Activated CD4-positive, alpha-beta T cell treated with anti-CD3 and anti-CD28 coated beads, Interleukin-2, amount 10 ng/mL, durations not matched to agents 7 days and 5 days (primary cell): ENCODE measurements around the gene GAK. TPM values are rescaled to one million over a fixed set of nuclear protein-coding genes. Genes with fewer than 3 reads are reported as not detected.

Experiments
- CTCF ChIA-PET: fragments of 350-600 bp; sonication (Branson Sonifier 250); formaldehyde crosslinking; loops from one replicate; lab custom pipeline; 2021; ENCODE audit warnings: antibody characterized with exemption; lab: Charles Lee
- POLR2A ChIA-PET: fragments of 350-600 bp; sonication (Branson Sonifier 250); formaldehyde crosslinking; loops from one replicate; lab custom pipeline; 2021; ENCODE audit warnings: antibody characterized with exemption; lab: Charles Lee
- DNase-seq: peaks from one replicate; pipeline ENCODE4 v3.0.0-alpha.2; 2020
- H3K27ac Mint-ChIP-seq: one replicate; pipeline ENCODE4 v1.8.0; 2021; ENCODE audit warnings: mild to moderate bottlenecking, moderate library complexity, mixed read lengths
- H3K27me3 Mint-ChIP-seq: one replicate; pipeline ENCODE4 v1.8.0; 2021; ENCODE audit warnings: mixed read lengths
- H3K36me3 Mint-ChIP-seq: one replicate; pipeline ENCODE4 v1.8.0; 2021; ENCODE audit warnings: low read depth, mixed read lengths
- H3K4me1 Mint-ChIP-seq: one replicate; pipeline ENCODE4 v1.8.0; 2021; ENCODE audit warnings: mixed read lengths
- H3K4me3 Mint-ChIP-seq: one replicate; pipeline ENCODE4 v1.8.0; 2021; ENCODE audit warnings: mild to moderate bottlenecking, moderate library complexity, mixed read lengths
- H3K9me3 Mint-ChIP-seq: one replicate; pipeline ENCODE4 v1.8.0; 2021; ENCODE audit warnings: mixed read lengths
- total RNA-seq, 2 experiments: library from RNA; stranded (reverse); gene quantifications; one replicate each; pipeline ENCODE4 v1.2.3, GENCODE V29; 2021

Gene GAK
- total RNA-seq, 2 experiments from 2014 or later = 133 to 148 TPM

DNA sequence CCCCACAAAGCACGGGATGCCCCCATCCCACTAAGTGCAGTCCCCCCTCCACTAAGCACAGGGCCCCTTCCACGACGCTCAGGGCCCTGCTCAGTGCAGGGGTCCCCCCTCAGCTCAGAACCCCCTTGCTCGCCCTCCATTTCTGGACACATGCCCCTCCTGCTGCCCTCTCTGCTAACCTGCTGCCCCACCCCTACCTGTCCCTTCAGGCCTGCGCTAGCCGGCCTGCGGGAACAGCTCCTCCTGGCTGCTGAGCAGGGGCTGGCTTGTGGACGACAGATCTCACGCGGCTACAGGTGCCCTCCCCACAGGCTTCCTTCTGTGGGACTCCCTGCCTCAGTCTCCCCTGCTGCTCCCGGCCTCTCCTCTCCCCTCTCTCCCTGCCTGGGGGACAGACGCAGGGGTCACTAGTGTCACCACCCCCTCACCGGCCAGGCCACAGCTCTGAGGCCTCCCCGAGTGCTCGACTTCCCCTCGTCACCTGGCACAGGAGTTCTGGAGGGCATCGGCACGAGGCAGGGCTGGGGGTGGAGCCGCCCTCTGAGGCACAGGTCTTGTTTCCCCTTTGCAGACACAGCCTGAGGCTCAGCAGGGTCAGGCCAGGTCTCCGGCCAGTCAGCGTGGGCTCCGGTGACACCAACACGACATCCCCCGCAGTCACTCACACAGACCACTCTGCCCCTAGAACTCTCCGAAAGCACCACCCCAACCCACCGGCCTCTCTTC lies 21.6 kb downstream of the GAK start:
- ChIA-PET CTCF (interaction anchor here (0.6 kb wide), 1 partner anchor 58 kb away, joined by 5 read pairs; no protein-coding TSS in a partner anchor), POLR2A (no interaction called here)
- Mint-ChIP-seq H3K36me3 (peaks cover 49% of the 10 kb centered on the region), H3K27me3 (no peaks in the 10 kb centered on the region), H3K4me3 (no peak overlapping the region), H3K4me1 (peaks cover 9% of the 10 kb centered on the region), H3K9me3 (peaks cover 8% of the 10 kb centered on the region), H3K27ac (no peak overlapping the region)
- DNase-seq = no peak

- ChIA-PET POLR2A (no interaction called here), CTCF (interaction anchor here (0.6 kb wide), 1 partner anchor 59 kb away, joined by 5 read pairs; no protein-coding TSS in a partner anchor)
- H3K4me3 Mint-ChIP-seq = no peak overlapping the region
- H3K36me3 Mint-ChIP-seq = peaks cover 55% of the 10 kb centered on the region
- DNase-seq = no peak
- H3K27me3 Mint-ChIP-seq = no peaks in the 10 kb centered on the region
- H3K27ac Mint-ChIP-seq = no peak overlapping the region
- peaks cover 2% of the 10 kb centered on the region for H3K4me1 Mint-ChIP-seq
- H3K9me3 Mint-ChIP-seq = peaks cover 11% of the 10 kb centered on the region
Observed at GRCh38 chr4:909821-910220, 22.3 kb downstream of the GAK start.

DNA sequence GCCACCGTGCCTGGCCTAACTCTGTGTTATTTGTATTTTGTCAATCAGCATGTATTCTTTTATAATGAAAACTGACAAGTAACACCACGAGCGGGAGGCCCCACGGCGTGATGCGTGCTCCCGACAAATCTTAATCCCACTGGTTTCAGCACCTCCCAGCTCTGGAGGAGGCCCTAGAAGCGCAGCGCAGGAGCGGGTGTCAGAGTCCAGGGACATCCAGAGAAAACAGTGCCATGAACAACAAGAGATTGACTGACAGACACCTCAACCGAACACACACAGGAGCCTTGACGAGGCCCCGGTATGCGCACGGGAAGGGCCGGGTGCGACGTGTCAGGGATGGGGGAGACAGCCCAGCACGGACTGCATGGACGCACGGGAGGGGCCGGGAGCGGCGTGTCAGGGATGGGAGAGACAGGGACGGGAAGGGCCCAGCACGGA lies 23.0 kb downstream of the GAK start:
- no peak overlapping the region for H3K4me3 Mint-ChIP-seq
- peaks cover 58% of the 10 kb centered on the region for H3K36me3 Mint-ChIP-seq
- CTCF ChIA-PET = no interaction called here
- peaks cover 2% of the 10 kb centered on the region for H3K4me1 Mint-ChIP-seq
- H3K27ac Mint-ChIP-seq = no peak overlapping the region
- peaks cover 11% of the 10 kb centered on the region for H3K9me3 Mint-ChIP-seq
- H3K27me3 Mint-ChIP-seq = no peaks in the 10 kb centered on the region
- no peak for DNase-seq
- POLR2A ChIA-PET = no interaction called here

DNA sequence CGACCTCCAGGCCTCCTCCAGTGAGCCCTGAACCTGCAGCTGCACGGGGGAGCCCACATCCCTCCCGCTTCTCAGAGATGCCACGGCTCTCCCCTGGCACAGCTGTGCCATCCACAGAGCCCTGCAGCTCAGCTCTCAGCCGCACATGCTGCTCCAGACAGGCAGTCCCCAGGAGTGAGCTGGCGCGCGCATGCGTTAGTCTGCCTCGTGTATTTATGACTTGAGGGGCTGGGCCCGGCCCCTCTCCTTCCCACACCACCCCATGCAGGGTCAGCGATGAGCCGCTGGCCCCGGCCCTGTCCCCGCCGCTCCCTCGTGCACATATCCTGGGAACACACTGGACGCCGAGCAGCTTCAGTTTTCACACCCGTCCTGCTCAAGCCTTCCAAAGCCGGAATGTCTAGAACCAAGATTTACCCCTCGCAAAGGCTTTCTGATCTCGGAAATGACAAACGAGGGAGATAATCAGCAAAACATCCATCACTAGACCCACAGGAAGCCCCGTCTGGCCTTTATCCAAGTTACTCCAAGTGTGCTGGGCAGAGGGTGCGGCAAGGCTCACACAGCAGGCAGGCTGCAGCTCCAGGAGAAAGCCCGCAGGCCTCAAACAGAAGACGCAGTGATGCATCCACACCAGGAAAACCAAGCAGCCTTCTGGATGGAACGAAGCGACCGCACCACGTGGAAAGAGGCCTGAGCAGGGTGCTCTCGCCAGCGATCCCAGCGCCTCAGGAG lies 24.3 kb downstream of the GAK start:
- CTCF ChIA-PET = interaction anchor here (0.5 to 1.1 kb wide), 2 partner anchors 62 to 739 kb away, joined by 3 to 5 read pairs; no protein-coding TSS in a partner anchor
- H3K4me1 Mint-ChIP-seq = peaks cover 2% of the 10 kb centered on the region

GRCh38 chr4:907103-907400 lies 25.1 kb downstream of the GAK start:
- no peaks in the 10 kb centered on the region for H3K4me1 Mint-ChIP-seq
- H3K36me3 Mint-ChIP-seq = peaks cover 53% of the 10 kb centered on the region
- H3K27ac Mint-ChIP-seq = no peak overlapping the region
- DNase-seq = no peak
- H3K27me3 Mint-ChIP-seq = no peaks in the 10 kb centered on the region
- no peak overlapping the region for H3K4me3 Mint-ChIP-seq
- ChIA-PET CTCF (interaction anchor here (0.5 to 1.1 kb wide), 2 partner anchors 61 to 740 kb away, joined by 3 to 5 read pairs; no protein-coding TSS in a partner anchor), POLR2A (no interaction called here)
- H3K9me3 Mint-ChIP-seq = peaks cover 11% of the 10 kb centered on the region

More for the DNA sequence above, 24.3 kb downstream of the GAK start:
- peaks cover 57% of the 10 kb centered on the region for H3K36me3 Mint-ChIP-seq
- POLR2A ChIA-PET = no interaction called here
- H3K9me3 Mint-ChIP-seq = peaks cover 11% of the 10 kb centered on the region
- H3K4me3 Mint-ChIP-seq = no peak overlapping the region
- no peak for DNase-seq
- no peak overlapping the region for H3K27ac Mint-ChIP-seq
- H3K27me3 Mint-ChIP-seq = no peaks in the 10 kb centered on the region

- POLR2A ChIA-PET = no interaction called here
- Mint-ChIP-seq H3K4me1 (no peaks in the 10 kb centered on the region), H3K9me3 (peaks cover 11% of the 10 kb centered on the region), H3K27me3 (no peaks in the 10 kb centered on the region), H3K36me3 (peaks cover 50% of the 10 kb centered on the region), H3K27ac (peak overlapping the region; percentile 41), H3K4me3 (no peak overlapping the region)
- no peak for DNase-seq
- CTCF ChIA-PET = interaction anchor here (1.1 kb wide), 1 partner anchor 61 kb away, joined by 3 read pairs; no protein-coding TSS in a partner anchor
Observed at GRCh38 chr4:906339-907102, 25.6 kb downstream of the GAK start.

GRCh38 chr4:905485-906338 lies 26.4 kb downstream of the GAK start:
- POLR2A ChIA-PET = no interaction called here
- Mint-ChIP-seq H3K4me1 (no peaks in the 10 kb centered on the region), H3K9me3 (peaks cover 11% of the 10 kb centered on the region), H3K36me3 (peaks cover 42% of the 10 kb centered on the region), H3K27me3 (no peaks in the 10 kb centered on the region), H3K4me3 (no peak overlapping the region), H3K27ac (no peak overlapping the region)
- CTCF ChIA-PET = no interaction called here
- no peak for DNase-seq

- POLR2A ChIA-PET = no interaction called here
- H3K4me3 Mint-ChIP-seq = no peak overlapping the region
Observed at GRCh38 chr4:903066-904046, 28.8 kb downstream of the GAK start.

GRCh38 chr4:901192-901910 lies 30.8 kb downstream of the GAK start:
- Mint-ChIP-seq H3K4me3 (no peak overlapping the region), H3K27me3 (no peaks in the 10 kb centered on the region), H3K36me3 (peaks cover 32% of the 10 kb centered on the region), H3K9me3 (peaks cover 6% of the 10 kb centered on the region), H3K4me1 (no peaks in the 10 kb centered on the region), H3K27ac (no peak overlapping the region)
- ChIA-PET POLR2A (no interaction called here), CTCF (interaction anchor here (0.6 to 0.7 kb wide), 2 partner anchors 84 to 610 kb away, joined by 3 read pairs; no protein-coding TSS in a partner anchor)
- DNase-seq = no peak

More at GRCh38 chr4:903066-904046, 28.8 kb downstream of the GAK start:
- H3K27me3 Mint-ChIP-seq = no peaks in the 10 kb centered on the region
- peaks cover 11% of the 10 kb centered on the region for H3K9me3 Mint-ChIP-seq
- no peak overlapping the region for H3K27ac Mint-ChIP-seq
- no peaks in the 10 kb centered on the region for H3K4me1 Mint-ChIP-seq
- DNase-seq = no peak
- H3K36me3 Mint-ChIP-seq = peaks cover 36% of the 10 kb centered on the region
- CTCF ChIA-PET = no interaction called here

DNA sequence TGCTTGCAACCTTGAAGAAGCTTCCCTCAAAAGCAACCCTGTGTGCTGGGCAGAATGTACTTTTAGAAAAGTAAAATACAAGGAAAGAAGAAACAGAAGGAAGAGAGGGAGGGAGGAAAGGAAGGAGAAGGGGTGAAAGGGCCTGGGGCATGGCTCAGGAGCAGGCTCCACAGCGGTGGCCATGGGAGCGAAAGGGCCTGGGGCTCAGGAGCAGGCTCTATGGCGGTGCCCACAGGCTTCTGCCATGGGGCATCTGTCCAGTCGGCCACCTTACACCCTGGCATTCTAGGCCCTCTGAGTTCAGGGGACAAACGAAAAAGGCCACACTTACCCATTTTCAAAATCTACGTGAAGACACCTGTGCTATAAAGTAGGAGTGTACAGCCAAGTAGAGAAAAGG lies 31.4 kb downstream of the GAK start:
- Mint-ChIP-seq H3K4me1 (no peaks in the 10 kb centered on the region), H3K27me3 (no peaks in the 10 kb centered on the region), H3K36me3 (peaks cover 29% of the 10 kb centered on the region), H3K4me3 (no peak overlapping the region), H3K27ac (no peak overlapping the region), H3K9me3 (peaks cover 5% of the 10 kb centered on the region)
- no peak for DNase-seq
- POLR2A ChIA-PET = no interaction called here
- CTCF ChIA-PET = no interaction called here

- no peak for DNase-seq
- H3K4me1 Mint-ChIP-seq = no peaks in the 10 kb centered on the region
- no peak overlapping the region for H3K27ac Mint-ChIP-seq
- H3K36me3 Mint-ChIP-seq = peaks cover 22% of the 10 kb centered on the region
- no peak overlapping the region for H3K4me3 Mint-ChIP-seq
- ChIA-PET CTCF (no interaction called here), POLR2A (no interaction called here)
- no peaks in the 10 kb centered on the region for H3K27me3 Mint-ChIP-seq
- no peaks in the 10 kb centered on the region for H3K9me3 Mint-ChIP-seq
Observed at GRCh38 chr4:900073-900472, 32.0 kb downstream of the GAK start.
